Stromal cell of bone marrow (primary cell): Measurements from ENCODE around the gene TBX4.

Source experiments
- DNase-seq: peaks from one replicate; pipeline ENCODE4 v3.0.0-alpha.2; 2012; ENCODE audit warnings: low read depth

Gene TBX4

DNA sequence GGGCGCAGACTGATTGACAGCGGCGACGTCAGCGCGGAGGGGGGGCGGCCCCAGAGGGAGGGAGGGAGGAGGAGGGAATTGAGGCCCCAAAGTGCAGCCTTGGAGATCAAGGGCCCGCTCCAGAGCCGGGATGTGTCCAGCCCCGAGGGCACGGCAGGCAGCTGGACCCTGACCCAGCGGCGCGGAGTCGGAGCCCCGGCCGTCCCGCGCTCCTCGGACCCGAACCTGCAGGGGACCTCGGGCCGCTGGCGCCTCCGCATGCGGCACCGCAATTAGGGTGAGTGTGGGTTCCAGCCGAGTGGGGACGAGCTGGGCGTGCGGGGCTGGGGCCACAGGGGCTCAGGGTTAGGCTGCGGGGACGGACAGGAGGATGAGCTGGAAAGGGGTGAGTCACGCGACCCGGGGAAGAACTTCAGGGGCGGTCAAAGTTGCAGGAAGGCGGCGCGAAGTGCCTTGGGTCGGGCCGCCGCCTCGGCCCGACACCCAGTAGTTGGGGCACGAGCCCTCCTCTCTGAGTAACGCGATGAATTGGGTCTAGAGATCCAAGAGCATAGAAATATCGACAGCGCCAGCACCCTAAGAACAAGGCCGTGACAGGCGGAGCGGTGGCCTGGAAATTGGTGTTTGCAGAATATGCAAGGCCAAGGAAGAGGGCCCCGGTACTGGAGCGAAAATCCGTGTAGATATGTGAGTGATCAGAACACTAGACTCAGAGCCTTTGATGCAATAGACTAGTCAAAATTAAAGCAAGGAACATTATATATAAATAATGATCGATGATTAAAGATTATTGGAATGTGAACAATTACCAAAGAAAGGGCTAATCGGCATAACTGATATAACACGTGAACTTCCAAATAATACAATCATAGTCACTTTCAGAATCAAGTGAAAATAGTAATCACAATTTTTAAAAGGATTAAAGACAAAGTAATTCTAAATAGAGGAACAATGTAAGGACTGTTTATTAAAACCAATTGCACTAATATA lies at the start of gene TBX4:
TSS of gene TBX4 (plus strand) at position 122 of the 990 bp plus-strand sequence. CDS start 4,069 bp downstream, outside the sequence.
- DNase-seq = no peak

DNA sequence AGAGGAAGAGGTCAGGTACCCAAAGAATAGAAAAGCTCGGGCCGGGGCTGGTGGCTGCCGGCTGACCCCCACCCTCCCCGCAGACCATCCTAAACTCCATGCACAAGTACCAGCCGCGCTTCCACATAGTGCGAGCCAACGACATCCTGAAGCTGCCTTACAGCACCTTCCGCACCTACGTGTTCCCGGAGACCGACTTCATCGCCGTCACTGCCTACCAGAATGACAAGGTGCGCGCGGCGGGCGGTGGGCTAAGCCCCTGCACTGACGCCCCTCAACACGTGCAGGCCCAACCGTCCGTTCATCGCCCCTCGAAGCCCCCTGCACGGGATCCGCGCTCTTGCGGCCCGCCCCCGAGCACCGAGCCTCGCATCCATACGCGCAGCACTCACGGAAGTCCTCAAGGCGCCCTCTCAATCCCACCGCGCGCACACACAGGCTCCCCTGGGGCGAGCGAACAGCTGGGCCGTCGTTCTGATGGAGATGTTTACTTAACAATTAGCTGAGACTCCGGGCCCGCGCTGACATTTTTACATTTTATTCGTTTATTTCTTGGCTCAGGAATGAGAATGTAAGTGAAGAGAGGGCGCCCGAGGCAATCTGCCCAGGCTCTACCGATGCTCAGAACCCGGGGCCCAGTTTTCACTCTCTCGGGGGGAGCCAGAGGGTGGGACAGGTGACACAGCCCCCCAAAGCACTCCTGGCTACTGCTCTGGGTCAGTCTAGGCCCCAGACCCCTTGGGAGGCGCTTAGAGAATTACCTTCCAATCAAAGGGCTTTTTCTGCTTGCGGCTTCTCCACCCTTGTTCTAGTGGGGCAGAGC lies 49.0 kb upstream of the TBX4 start:
- DNase-seq = no peak

DNA sequence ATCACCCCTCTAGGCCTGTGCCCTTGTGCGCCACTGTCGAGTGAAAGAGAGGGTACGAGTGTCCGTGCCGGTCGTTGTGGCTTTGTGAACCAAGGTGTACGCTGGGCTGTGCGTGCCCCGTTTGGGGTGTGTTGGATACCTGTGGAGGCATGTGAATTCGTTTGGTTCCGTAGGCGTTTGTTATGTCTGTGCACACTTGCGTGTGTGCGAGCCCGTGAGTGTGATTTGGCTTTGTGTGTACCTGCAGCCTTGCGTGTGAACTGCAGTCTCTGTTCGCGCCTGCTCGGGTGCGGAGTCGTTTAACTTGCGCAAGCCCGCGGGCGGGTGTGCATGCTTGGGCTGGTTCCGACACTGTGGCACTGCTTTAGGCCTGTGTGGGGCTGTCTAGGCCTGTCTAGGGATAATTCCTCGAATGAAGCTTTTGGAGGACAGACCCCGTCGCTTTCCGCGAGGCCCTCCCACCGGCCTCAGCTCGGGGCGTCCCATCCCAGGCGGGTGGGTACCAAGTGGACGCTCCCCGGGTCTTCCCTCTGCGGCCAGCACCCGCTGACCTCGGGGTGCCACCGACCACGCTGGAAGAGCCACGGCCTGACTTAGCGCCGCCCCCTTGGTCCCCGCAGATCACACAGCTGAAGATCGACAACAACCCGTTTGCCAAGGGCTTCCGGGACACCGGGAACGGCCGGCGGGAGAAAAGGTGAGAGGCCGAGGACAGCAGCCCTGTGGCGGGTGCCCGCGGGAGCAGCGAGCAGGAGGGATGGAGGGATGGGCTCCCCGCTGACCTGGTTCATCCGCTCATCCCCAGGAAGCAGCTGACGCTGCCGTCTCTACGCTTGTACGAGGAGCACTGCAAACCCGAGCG lies 48.2 kb upstream of the TBX4 start:
- DNase-seq = no peak

DNA sequence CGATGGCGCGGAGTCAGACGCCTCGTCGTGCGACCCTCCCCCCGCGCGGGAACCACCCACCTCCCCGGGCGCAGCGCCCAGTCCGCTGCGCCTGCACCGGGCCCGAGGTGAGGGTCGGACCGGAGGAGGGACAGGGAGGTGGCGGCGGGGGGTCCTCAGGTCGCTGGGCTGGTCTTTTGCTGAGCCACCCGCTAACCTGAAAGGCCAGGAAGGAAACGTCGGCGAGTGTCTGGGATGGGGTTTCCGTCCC lies 47.6 kb upstream of the TBX4 start:
- DNase-seq = no peak

DNA sequence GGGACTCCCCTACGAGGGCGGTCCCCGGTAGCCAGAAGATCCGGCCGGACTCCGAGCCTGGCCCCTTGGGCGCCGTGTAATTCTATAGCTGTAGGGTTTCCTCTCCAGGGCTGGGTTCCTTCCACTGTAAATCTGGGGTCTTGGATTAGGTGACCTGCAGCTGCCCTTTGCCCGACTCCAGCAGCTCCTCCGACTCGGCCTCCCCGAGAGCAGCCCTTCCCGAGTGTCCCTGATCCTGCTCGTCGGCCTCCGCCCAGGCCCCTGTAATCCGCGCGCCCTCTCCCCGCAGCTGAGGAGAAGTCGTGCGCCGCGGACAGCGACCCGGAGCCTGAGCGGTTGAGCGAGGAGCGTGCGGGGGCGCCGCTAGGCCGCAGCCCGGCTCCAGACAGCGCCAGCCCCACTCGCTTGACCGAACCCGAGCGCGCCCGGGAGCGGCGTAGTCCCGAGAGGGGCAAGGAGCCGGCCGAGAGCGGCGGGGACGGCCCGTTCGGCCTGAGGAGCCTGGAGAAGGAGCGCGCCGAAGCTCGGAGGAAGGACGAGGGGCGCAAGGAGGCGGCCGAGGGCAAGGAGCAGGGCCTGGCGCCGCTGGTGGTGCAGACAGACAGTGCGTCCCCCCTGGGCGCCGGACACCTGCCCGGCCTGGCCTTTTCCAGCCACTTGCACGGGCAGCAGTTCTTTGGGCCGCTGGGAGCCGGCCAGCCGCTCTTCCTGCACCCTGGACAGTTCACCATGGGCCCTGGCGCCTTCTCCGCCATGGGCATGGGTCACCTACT lies 47.1 kb upstream of the TBX4 start:
- DNase-seq = no peak

DNA sequence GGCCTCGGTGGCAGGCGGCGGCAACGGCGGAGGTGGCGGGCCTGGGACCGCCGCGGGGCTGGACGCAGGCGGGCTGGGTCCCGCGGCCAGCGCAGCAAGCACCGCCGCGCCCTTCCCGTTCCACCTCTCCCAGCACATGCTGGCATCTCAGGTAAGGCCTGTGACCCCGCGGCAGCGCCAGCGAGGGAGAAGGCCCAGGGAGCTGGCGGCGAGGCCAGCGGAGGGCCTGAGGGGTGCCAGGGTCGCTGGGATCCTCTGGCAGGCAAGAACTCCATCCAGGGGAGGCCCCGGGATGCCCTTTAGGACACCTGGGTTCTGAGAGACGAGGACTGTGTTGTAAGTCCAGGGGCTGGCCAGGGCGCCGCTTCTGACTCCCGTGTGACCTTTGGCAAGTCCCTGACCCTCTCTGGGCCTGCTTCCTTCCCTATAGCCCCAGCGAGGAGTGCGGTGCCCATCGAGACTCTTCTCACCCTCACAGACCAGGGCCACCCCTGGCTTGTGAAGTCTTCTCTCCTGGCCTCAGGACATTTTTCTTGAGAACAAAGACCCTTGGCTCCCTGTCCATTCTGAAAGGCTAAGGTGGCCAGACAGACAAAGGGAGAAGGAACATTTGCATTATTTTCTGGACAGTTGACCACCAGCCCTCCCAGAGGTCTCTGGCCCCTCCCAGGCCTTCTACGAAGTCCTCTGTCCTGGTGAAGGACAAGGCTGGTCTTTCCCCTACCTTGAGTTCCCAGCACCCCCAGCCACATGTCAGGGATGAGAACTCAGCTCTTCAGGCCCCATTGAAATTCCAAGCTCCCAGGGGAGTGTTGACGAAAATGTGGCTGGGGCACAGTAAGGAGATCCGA lies 46.3 kb upstream of the TBX4 start:
- DNase-seq = no peak

DNA sequence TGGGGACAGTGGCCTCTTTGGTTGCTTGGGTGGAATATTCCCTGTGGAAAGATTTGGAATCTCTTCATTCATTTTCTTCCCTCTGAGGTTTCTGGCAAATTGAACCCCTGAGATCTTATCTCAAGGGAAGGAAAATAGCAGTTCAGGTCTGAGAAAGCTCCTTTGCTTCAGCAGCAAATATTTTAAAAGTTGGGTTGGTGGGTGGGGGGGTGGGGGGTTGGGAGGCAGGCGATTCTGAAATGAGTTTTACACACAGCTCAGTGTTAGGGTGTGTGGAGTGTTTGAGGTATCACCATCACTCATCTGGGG lies 45.7 kb upstream of the TBX4 start:
- DNase-seq = no peak

DNA sequence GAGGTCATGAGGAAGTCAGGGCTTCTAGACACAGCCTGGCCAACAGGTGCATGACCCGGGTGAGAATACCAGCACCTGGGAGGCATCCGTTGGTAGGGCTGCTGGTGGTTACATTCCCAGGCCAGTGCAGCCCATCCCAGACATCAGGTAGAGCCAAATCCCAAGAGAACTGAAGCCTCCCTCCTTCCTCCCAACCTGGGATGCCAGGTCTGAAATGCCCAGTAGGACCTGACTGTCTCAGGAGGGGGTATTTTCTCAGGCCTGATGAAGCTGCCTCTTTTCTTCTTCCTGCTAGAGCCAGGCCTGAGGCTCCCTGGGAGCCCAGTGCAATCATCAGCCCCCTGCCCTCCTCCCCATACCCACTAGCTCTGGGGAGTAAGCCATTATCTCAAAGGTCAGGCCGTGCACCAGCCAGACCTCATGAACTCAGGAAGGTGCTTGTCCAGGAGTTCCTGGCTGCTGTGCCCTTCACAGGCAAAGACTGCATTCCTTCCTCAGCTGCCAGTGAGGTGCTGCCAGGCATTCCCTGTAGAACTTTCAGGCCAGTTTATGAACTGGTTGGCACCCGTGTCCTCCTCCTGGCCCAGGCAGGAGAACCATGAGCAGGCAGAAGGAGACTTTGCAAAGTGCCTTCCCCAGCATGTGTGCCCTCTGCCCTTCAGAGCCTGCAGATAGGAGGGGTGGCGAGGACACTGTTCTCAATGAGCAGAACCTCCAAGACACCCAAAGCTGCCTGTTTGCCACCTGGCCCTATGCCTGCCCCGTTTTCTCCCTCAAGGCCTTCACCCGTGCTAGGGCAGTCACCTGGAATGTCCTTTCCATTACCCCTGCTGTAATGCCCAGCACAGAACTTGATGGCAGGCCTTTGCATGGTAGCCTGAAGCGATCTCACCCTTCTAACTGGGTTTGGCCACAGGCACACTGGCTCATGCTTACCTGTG lies 45.0 kb upstream of the TBX4 start:
- DNase-seq = no peak

DNA sequence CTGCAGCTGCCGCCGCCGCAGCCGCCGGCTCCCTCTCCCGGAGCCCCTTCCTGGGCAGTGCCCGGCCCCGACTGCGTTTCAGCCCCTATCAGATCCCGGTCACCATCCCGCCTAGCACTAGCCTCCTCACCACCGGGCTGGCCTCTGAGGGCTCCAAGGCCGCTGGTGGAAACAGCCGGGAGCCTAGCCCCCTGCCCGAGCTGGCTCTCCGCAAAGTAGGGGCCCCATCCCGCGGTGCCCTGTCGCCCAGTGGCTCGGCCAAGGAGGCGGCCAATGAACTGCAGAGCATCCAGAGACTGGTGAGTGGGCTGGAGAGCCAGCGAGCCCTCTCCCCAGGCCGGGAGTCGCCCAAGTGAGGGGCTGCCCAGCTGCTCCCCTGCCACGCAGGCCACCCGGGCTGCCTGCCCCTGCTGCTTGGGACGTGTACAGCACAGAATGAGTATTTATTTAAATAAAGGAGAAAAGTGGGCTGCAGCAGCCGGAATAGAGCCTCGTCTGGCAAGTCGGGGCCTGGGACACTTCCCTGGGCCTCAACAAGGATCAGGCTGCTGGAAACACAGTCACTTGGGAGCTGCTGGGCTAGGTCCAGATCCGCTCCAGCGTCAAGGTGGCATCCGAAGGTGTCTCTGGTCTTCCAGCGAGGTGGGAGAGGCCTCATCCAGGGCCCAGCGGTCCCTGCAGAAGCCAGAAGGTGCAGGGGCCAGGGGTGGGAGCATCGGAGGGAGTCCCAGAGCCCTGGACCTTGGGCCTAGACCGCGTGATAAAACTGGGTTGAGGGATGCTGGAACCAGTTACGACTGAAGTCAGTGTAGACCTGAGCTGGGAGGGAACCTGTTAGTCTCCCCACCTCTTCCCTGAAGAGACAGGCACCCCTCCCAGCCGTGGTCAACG lies 43.8 kb upstream of the TBX4 start:
- no peak for DNase-seq

DNA sequence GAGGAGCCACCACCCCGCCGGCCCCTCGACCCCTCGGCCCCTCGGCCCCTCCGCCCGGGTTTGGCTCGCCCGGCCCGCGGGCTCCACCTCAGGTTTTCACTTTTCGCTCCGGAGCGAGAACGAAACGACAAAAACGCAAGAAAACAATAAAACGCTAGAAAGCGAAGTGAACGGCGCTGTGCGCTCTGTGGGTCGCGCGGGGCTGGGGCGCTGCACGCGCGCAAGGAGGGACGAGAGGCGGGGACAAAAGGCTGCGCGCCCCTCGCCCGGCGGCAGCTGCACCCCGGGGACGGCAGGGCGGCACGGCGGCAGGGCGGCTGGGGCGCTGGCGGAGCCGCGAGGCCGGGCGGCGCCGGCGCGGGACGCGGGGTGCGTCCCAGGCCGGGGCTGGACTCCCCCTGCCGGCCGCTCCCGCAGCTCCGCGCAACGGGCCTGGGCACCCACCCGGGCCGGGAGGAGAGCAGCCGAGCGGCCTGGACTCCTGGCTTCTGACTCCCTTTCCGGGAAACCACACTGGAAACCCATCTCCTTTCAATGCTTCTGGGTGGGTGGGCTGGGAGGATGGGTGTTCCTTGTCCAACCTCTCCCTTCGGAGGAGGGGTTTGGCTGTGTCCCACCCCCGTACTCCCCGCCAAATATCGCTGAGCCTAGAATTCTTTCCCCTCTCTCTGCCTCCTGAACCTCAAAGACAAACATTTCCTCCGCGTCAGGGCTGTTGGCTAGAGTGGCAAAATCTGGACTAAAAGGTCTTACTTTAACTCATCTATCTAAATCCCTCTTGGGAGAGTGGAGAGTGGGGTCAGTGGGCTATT lies 42.7 kb upstream of the TBX4 start:
- peak; percentile 61 for DNase-seq

DNA sequence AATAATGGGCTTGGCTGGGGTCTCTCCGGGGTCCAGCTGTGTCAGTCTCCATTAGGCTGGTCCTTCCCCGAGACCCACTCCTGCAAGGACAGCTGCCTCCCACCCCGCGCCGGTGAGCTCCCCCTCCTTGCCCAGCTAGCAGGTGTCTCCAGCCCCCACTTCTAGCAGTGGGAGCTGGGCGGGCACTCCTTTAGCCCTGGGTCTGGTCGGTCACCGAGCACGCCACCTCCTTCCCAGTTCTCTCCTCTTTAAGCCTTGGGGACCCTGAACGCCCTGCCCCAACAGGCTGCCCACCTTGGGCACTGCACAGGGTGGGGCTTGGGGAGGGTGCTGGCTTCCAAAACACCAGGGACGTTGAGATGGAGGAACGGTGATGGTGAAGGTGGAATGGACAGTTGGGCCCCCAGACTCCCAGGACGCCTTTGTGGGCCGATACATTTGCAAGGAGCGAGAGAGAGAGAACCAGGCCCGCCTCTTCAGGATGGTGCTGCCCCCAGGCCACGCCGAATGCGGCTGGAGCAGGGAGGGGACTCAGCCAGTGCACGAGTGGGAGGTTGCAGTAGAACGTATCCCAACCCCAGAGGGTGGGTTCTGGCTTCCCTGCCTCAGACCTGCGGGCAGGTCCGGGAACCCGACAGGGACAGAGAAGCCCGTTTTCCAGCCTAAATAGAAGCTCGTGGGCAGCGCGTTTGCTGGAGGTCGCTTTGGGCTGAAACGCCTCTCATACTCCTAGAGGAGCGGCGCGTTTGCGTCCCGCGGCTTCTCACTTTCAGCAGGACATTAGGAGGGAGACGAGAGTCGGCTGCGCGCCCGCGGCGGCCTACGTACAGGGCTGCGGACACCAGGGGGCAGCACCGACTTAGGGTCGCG lies 41.8 kb upstream of the TBX4 start:
- no peak for DNase-seq

DNA sequence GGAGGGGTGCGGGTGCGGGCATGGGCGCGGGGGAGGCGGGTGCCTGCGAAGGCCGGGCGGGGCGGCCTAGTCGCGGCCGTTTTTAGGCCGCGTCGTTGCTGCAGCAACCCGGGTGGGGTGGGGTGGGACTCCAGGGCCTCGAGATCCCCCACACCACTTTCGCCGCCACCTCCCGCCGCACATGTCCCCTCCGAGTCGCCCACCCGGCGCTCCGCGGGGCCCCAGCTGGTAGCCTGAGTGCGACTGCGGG lies 41.3 kb upstream of the TBX4 start:
- DNase-seq = no peak

DNA sequence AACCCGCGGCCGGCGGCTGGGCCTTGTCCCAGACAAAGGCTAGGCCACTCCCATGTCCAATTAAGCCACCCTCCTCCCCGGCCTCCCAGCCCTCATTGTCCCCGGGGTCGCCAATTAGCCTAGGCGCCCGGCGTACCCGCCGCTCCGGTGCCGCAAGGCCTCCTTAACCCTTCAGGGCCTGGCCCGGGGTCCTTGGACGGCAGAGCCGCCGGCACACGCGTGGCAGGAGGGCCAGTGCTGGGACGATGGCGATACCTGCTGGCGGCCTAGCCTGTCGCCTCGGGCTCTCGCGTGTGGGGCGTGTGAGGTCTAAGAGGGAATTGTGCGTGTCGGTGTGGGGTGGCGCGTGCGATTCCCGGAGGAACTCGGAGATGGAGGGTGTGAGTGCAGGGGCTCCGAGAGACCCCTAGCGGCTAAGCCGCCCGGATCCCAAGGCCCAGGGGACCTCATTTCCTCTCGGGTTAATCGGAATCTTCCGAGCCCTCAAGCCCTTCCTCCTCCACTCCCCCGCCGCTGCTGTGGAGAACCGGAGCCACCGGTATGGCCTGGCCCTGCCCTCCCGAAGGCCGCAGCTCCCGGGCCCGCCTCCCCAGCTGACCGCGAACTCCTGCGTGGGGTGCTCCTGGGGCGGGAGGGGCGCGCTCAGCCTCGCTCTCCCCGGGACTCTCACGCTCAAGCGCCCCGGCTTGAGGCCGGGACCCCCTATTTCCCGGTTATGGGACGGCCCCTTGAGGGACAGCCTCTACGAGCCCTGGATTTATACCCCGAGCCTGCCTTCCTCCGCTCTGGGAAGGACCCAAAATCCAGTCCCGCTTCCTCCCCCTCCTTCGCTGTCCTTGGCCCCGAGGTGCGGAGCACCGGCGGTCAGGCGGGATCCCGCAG lies 40.7 kb upstream of the TBX4 start:
- no peak for DNase-seq

DNA sequence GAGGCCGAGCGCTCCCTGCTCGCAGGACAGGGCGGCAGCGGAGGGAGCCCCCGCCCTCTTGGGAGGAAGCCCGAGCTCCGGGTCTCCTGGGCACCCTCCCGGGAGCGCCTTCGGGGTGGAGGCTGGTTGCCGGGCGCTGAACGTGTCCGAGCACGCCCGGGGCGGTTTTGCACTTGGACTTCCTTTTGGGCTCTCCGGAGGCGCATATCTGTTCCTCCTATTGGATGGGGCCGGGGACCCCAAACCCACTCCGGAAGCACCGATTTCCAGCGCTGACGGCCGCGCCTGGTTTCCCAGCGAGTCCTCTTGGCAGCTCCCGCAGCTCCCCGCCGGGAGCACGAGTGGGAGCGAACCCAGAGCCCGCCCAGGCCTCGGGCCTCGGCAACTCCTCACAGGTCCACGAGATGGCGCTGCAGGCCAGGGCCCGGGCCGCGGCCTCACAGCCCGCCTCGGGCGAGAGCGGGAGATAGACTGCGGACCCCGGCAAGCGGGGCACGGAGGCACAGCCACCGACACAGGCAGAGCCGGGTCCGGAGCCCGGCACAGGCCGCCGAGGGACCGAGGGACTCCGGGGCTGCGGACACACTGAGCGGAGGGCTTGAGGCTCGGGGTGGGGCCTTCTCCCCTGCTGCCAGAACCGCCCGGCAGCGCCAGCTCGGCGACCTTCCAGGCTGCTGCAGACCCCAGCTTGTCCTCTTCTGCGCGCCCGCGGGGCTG lies 39.9 kb upstream of the TBX4 start:
- peak; percentile 63 for DNase-seq
